Measurements from ENCODE around the gene MAB21L2. TPM values are rescaled to one million over a fixed set of nuclear protein-coding genes. Genes with fewer than 3 reads are reported as not detected.

Gene MAB21L2
- total and polyA plus RNA-seq, 2 experiments from 2014 or later, result 0.39 TPM; not detected in 1

- no peaks in the 10 kb centered on the region; the same call in 1 of the 2 replicates for H3K36me3 ChIP-seq (ENCODE audit: insufficient read depth)
- H3K9me3 Mint-ChIP-seq, result peaks cover 7% of the 10 kb centered on the region; the same call in 1 of the 3 replicates
- no peak overlapping the region for H3K27ac Mint-ChIP-seq
- no peaks in the 10 kb centered on the region for H3K79me2 ChIP-seq (replicated peaks; ENCODE audit: insufficient read depth)
- no peak overlapping the region for H3K4me3 ChIP-seq
- no peaks in the 10 kb centered on the region for H3K4me1 Mint-ChIP-seq
- no peak overlapping the region for H3K4me2 ChIP-seq
- peaks cover 10% of the 10 kb centered on the region for H3K36me3 Mint-ChIP-seq (ENCODE audit: low read depth)
- no peak for ATAC-seq
- H3K27me3 Mint-ChIP-seq (ENCODE audit: insufficient read depth, low read depth, poor library complexity), result no peaks in the 10 kb centered on the region
- no peak for DNase-seq (ENCODE audit: low spot score)
- no peaks in the 10 kb centered on the region for H3F3A ChIP-seq (replicated peaks; ENCODE audit: low read depth)
- no peaks in the 10 kb centered on the region for H3K27me3 ChIP-seq (ENCODE audit: insufficient read depth)
- no peak overlapping the region for H3K4me3 Mint-ChIP-seq
- H4K20me1 ChIP-seq (replicated peaks; ENCODE audit: insufficient read depth), result no peaks in the 10 kb centered on the region
- TF ChIP-seq ETS1 (IDR thresholded peaks at IDR 0.05), result no peak
- TF ChIP-seq ZNF114 (CRISPR knock-in tag; IDR thresholded peaks at IDR 0.05), result no peak
- TF ChIP-seq CTCF (conservative IDR thresholded peaks at IDR 0.05; ENCODE audit: low read depth in 2 of 2), result no peak
- no peak for TF ChIP-seq POLR2AphosphoS5 (IDR thresholded peaks at IDR 0.05; ENCODE audit: low read depth)
- TF ChIP-seq REST (IDR thresholded peaks at IDR 0.05; ENCODE audit: unreplicated experiment), result no peak
- no peak for TF ChIP-seq EZH2phosphoT487 (IDR thresholded peaks at IDR 0.05; ENCODE audit: unreplicated experiment)
- no peak for TF ChIP-seq CREB1 (CRISPR knock-in tag; IDR thresholded peaks at IDR 0.05; ENCODE audit: low read depth)
- no peak for TF ChIP-seq ZNF462 (CRISPR knock-in tag; IDR thresholded peaks at IDR 0.05)
- TF ChIP-seq STAT1 (IDR thresholded peaks at IDR 0.05; ENCODE audit: unreplicated experiment), result no peak
- no peak for TF ChIP-seq EZH2 (IDR thresholded peaks at IDR 0.05; ENCODE audit: low read depth, unreplicated experiment)
- TF ChIP-seq JUNB (IDR thresholded peaks at IDR 0.05; ENCODE audit: unreplicated experiment), result no peak
- no peak for TF ChIP-seq NANOG (IDR thresholded peaks at IDR 0.05; ENCODE audit: borderline replicate concordance)
- no peak for TF ChIP-seq ZNF331 (CRISPR knock-in tag; IDR thresholded peaks at IDR 0.05; ENCODE audit: low read depth)
- 0 out of 2 replicates have a peak, but pooled peaks cover 4% of the 10 kb centered on the region for H3K9me2 ChIP-seq (ENCODE audit: insufficient read depth)
- H2AFZ ChIP-seq, result no peak overlapping the region
- no peak overlapping the region for H3K27ac ChIP-seq (ENCODE audit: low read depth)
- H3K4me1 ChIP-seq (ENCODE audit: insufficient read depth), result no peaks in the 10 kb centered on the region
These were observed 14.9 kb upstream of the MAB21L2 start for GRCh38 chr4:150567070-150567469.
